GM21737 (cell line): Measurements from ENCODE around the gene FBXW2.
"Not testable (repeated sequence)": the region's sequence is repeated elsewhere in the genome, so short reads cannot be mapped to it uniquely, and the experiment has no call there.

ENCODE experiments used
- ATAC-seq: cut with Tn5 transposase; IDR thresholded peaks from one replicate; pipeline ENCODE4 v1.9.1; 2021; ENCODE audit warnings: mild to moderate bottlenecking, moderate library complexity; ENCODE audit not compliant: unreplicated experiment

Gene FBXW2

DNA sequence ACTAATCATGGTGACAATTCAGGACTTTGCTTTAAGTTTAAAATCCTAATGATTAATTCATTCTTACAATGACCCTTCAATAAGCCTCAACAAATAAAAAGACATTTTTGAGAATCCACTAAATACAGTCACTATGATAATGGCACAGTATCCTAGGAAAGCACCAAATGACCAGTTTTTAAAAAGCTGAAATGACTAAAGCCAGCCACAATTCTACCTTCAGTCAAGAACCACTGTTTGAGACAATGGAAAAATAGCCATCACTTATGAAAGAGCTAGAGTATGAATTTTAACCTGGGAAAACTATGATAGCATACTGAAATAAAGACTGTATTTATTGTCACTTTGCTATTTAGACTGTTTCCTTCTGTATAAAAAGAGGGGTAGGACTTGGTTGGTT, 14.0 kb downstream of the FBXW2 start:
- no peak for ATAC-seq

DNA sequence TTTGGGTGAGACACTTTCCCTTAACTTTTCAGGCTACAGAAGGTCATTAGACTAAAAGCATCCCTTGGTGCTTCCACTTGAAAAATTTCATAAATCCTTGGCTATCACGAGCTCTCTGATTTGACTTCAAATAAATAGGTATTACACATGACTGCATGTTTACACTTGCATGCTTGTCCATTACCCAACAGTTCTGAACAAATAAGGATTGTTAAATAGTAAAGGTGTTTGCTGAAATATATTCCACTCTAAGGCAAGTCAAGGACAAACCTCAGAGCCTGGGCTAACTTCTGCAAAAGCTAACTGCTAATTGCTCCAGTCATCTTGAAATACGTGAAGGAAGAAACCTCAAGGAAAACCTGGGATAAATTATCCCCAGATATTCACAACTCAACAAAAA, 14.5 kb downstream of the FBXW2 start:
- no peak for ATAC-seq

DNA sequence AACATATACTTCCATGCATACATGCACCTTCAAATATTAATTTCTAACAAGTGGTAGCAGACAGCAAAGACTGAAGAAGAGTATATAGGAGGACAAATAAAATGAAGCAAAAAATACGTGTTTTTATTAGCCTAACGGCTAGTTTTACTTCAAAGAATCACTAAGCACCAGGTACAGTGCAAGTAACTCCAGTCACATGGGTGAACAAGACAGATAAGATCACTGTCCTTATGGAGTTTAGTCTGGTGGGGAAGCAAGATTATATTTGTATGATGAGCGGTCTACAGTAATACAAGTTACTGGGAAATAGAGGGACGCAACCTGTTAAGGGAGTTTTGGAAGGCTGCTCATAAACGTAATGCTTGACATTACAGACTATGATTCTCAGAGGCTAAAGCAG, 16.0 kb downstream of the FBXW2 start:
- ATAC-seq = no peak

DNA sequence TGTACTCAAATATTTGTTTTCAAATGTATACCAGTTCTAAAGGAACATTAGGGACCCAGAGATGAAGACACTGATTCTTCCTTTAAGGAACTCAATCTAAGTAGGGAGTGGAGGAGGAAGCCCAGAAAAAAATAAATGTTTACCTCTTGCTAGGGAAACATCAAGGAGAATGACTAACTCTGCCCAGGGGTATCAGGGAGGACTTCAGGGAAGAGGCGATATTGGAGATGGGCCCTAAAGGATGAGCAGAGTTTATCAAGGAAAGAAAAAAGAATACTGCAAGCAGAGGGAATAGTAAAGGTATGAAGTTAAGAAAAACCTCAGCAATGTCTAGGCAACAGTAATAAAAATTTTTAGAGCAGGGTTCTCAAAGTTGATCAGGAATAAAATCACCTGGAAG, 16.4 kb downstream of the FBXW2 start:
- no peak for ATAC-seq

DNA sequence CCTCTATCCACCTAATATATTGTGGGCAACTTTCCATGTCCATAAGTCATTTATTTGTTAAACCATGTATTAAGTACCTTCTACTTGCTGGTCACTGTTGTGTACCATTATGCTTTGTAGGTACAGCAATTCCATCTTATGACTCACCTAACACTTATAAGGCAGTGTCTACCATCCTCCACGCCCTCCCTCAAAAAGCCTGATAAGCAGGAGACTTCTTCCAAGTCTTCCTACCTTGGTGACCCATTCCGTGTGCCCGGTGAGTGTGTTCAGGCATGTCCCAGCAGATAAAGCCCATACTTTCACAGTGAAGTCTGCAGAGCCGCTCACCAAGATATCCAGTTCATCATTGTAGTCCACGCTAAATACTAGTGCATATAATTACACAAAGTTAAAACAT, 17.4 kb downstream of the FBXW2 start:
- ATAC-seq = no peak

DNA sequence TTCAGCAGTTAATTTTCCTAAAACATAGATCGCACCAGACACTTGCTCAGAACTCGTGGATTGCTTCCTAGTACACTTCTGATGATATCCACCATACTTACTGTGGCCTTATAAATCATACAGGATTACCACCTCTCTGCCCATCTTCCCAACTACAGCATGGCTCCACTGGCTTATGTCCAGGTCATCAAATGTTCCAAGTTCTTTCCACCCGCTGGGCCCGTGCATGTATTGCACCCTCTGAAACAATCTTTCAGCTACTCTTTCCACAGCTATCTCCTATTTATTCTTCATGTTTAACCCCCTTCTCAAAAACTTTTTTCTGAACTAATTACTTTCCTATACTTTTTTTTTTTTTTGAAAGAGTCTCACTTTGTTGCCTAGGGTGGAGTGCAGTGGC, 18.5 kb downstream of the FBXW2 start:
- no peak for ATAC-seq

DNA sequence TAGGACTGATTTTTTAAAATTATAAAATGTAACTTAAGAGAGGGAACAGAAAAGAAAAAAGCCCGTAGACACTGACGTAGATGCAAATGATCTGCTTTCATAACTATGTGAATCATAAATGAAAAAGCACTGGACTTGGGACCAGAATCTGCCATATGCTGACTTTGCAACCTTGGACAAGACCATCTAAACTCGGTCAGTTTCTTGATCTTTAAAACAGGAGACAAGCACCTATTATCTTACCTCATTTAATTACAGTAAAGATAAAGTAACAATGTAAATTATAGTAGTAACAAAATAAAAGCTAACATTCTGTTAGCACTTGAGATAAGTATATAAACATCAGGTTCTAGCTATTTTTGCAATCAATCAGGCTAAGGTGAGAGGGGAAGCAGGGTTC, 20.0 kb downstream of the FBXW2 start:
- ATAC-seq = no peak

DNA sequence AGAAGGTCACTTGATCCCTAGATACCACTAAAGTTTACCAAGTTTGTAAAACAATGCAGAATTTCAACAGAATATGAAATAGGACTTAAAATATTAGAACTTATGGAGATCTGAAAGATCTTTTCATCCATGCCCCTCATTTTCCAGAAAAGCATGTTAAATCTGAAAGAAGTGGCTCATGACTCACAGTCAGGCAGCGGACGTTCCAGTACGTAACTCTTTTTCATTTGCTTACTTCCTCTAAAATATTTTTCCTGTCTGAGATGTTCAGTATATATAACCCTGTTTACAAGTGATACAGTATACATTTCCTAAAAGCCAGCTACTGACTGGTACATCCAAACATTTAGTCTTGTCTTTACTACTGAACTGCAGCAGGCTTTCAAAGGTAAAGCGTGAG, 22.3 kb downstream of the FBXW2 start:
- no peak for ATAC-seq

DNA sequence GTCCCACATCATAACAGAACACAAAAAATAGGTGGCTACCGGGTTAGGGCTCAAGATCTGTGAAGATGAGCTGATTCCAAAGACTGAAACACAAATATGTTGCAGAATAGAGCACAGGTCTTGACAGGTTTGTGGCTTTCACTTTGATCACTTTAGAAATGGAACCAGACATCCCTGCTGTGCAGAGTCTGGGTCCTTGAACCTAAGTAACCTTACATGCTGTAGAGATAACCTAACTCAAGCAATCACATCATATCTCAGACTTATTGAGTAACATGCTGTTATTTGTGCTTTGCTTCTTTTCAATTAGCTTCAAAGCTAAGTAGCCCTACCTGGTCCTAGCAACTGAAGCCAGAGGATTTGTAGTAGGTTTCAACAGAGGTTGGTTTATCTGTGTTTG, 24.3 kb downstream of the FBXW2 start:
- no peak for ATAC-seq

DNA sequence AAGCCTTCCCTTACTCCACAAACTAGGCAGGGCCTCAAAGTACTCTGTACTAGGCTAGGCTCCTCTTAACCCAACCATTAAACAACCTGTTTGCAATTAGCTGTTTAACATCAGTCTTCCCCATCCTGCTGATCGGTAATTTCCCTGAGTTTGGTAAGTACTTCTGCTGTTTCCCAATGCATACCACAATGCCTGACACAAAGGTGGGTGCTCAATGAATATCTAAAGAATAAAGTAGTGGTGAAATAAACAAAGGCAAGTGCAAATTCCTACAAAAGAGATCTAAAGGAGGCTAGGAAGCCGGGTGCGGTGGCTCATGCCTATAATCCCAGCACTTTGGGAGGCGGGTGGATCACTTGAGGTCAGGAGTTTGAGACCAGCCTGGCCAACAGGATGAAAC, 25.0 kb downstream of the FBXW2 start:
- no peak for ATAC-seq

DNA sequence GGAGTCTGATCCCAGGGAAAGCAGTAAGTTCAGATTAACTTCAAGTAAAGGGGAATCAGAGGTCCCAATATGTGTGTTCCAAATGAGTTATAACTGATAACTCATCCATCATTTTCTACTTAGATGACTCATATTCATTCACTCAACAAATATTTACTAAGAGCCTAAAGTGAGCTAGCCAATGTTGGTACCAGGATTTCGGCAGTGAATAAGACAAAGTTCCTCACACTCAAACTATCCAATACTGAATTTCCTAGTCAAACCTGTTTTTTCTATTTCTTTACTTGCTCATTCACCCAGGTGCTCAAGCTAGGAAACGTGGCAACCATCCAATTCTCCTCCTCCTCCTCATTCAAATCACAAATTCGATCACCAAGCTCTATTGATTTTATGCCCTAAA, 25.8 kb downstream of the FBXW2 start:
- no peak for ATAC-seq

DNA sequence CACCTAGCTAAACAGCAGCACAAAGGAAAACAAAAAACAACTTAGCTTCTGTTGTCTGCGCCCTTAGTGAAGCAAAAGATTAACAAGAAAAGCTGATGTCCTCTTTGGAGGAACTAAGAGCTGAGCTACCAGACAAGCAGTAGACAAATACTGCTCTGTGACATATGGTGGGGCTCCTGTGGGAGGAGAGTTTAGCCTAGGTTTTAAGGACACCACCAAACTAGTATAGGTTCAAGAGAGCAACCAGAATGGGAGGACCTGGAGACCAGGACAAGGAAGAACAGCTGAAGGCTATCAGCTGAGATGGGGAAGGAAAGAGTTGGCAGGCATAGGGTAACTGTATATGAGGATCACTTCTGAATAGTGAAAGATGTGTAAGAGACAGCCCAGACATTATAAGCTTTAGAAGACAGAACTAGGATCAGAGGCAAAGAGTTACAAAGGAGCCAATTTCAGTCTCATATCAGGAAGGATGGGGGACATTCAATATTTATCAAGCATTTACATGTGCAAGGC, 27.2 kb downstream of the FBXW2 start:
- ATAC-seq = no peak

DNA sequence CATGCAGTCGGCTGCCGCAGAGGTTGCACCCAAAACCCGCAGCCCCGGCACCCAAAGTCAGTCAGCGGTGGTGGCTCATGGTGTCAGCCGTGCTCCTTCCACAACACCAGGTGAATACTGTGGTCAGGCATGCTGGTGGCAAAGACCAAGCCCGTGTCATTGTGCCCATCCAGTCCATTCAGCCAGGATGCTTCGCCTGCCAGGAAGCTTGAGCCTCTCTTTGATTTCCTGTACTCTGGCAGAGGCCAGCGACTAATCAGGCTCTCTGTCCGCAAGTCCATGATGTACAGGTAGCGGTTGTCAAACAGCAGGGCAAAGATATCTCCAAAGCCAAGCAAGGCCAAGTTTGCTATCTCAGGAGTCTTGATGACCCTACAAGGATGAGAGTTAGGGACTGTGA, 28.7 kb downstream of the FBXW2 start:
- ATAC-seq = no peak

DNA sequence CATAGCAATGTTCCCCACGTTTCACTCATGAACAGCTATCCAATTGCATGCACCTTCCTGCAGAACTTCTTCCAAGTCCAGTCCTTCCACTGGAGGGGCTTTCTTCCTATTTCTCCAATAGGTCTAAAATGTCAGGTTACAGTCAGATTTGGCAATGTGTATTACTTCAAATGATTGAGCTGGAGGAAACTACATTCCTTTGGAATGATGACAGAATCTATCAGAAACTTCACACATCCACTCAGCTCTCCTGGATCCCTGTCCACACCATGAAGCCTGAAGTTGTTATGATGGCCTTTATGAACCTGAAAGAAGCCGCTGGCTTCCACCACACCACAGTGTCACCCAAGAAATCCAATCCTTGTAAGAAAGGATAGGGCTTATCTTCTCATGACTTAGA, 32.2 kb downstream of the FBXW2 start:
- no peak for ATAC-seq

DNA sequence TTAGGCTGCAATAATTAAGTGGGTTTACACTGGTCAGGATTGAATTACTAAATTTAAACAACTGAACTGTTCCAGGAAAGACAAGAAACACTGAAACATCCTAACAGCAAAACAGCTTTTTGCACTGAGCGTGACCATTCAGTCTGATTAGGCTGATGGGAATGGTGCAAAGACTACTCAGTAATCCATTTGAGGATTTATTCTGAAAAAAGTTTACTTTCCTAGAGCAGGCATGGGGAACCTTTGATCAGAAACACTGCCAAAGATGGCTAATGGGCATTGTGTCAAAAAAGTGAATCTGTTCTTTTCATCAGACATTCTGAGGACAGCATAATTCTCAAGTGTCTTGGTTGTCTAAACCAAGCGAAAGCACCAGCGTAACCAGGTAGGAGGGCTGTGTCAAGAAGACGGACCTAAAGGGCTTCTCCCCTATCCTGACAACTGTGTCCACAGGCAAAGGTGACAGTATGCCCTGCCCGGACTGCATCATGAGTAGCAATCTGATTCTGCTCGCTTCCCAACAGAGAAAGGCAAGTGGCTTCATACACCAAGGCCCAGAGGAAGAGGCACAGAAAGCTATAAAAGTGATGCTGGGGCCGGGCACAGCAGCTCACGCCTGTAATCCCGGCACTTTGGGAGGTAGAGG, 33.3 kb downstream of the FBXW2 start:
- ATAC-seq = no peak

DNA sequence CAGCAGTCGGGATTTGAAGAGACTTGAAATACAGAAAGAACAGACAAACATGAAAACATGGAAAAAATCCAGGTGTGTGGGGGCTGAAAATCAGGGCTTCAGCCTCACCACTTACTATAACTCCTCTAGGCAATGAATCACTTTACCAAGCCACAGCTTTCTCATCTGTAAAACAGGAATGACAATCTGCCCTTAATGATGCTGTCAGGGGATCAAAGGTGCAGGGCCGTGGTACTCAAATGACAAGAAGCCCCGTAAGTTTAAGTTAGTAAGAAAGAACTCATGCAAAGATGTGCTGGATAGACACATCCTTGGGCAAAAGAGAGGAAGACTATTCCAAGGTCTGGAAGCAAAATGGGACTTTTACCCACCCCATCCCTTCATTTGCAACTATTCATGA, 34.7 kb downstream of the FBXW2 start:
- ATAC-seq = no peak

DNA sequence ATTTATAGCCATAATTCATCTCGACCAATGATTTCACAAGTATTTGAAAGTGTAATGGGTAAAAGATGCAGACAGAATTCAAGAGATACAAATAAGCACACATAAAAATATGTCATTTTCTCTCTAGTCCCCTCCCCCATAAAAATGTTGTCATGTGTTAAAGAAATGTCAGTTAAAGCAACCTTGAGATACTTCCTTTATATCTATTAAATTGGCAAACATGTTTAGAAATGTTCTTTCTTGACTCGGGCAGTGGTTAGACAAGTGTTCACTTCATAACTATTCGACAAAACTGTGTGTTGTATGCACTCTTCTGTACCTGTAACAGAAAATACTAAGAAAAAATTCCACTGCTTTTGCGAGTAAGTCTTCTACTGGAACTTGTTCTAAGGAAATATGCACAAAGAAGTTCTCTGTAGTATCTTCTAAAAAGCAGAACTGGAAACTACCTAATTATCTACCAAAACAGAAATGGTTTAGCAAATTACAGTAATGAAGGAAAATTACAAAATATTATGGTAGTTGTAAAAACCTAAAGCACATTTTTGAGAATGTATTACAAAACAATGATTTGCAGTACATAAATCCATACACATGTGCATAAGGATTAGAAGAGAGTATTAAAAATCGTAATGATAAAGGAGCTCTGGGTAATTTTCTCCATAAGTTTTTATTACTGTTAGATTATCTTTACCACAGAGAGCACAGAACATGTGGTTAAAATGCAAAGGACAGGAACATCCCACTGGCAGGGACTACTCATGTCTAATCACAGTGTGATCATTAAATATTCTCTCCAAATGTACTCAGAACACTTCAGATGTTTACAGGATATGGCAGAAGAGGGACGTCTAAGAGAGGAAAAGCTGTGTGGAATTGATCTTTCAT, 35.9 kb downstream of the FBXW2 start:
- ATAC-seq = no peak

DNA sequence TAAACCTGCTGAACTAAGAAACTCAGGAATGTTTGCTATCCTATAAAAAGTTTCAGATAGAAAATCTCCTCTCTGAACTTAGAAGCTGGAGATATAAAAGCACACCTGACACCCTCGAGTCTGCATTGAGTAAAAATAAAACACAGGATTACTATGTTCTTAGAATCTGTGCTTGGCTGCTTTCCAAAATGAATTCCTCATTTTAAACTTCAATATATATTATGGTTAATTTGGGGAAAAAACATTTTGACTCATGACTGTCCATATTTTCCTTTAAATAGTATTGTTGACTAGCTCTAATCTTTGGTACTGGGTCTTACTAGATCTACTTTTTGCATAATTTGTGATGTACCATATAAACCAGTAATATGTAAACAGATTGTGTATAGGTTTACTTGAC, 36.7 kb downstream of the FBXW2 start:
- ATAC-seq = no peak

DNA sequence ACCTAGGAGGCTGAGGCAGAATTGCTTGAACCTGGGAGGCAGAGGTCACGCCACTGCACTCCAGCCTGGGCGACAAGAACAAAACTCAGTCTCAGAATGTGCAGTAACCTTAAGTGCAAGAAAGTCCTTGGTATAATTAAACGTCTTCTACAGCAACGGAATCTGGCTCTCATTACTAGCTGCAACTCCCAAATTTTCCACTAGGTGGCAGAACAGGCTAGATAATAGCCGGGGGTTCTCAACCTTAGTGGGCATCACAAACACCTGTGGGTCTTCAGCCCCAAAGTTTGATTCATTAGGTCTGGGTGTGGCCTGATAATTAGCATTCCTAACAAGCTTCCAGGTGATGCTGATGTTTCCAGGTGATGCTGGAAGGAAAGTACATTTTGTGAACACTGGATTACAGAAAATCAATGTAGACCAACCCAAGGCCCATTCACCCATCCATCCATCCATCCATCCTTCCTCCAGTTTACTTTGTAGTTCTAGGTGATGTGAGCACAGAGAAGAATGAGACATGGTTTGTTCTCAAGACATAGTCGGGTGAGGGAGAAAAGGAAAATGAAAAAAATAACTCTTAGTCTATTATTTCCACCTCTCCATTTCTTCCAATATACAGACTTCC, 37.3 kb downstream of the FBXW2 start:
- no peak for ATAC-seq

DNA sequence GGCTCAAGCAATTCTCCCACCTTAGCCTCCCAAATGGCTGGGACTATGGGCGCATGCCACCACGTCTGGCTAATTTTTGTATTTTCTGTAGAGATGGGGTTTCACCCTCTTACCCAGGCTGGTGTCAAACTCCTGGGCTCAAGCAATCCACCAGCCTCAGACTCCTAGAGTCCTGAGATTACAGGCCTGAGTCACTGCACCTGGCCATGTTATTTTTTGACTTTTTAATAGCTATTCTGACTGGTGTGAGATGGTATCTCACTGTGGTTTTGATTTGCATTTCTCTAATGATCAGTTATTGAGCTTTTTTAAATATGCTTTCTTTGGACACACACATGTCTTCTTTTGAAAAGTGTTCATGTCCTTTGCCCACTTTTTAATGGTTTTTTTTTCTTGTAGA, 38.2 kb downstream of the FBXW2 start:
- ATAC-seq = no peak

DNA sequence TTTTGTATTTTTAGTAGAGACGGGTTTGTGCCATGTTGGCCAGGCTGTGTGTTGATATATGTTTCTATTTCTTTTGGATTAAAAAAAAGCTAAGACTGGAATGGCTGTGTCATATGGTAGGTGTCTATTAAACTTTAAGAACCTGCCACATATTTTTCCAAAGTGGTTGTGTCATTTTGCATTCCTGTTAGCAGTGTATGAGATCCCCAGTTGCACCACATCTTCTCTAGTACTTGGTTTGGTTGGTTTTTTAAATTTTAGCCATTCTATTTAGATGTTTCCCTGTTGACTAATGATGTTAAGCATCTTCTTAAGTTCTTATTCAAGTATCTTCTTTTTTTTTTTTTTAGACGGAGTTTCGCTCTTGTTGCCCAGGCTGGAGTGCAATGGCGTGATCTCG, 42.8 kb downstream of the FBXW2 start:
- no peak for ATAC-seq

DNA sequence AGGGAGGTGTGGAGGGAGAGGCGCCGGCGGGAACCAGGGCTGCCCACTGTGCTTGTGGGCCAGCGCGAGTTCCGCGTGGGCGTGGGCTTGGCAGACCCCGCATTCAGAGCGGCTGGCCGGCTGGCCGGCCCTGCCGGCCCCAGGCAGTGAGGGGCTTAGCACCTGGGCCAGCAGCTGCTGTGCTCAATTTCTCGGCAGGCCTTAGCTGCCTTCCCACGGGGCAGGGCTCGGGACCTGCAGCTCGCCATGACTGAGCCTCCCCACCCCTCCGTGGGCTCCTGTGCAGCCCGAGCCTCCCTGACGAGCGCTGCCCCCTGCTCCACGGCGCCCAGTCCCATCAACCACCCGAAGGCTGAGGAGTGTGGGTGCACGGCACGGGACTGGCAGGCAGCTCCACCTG, 46.9 kb downstream of the FBXW2 start:
- ATAC-seq = not testable (repeated sequence)
